H9 (cell line): Measurements from ENCODE around the gene SZRD1. TPM values are rescaled to one million over a fixed set of nuclear protein-coding genes. Genes with fewer than 3 reads are reported as not detected.

ENCODE experiments used
- DNase-seq: peaks from one replicate; pipeline ENCODE4 v3.0.0-alpha.2; 2017
- H2AFZ ChIP-seq: one replicate; pipeline ENCODE4 v1.6.1; 2013; ENCODE audit warnings: mild to moderate bottlenecking, low read length, control low read depth, moderate library complexity
- H2AK5ac ChIP-seq: 2 replicates; pipeline ENCODE4 v1.6.1; 2013; ENCODE audit warnings: low read length, control low read depth, mixed read lengths; ENCODE audit not compliant: insufficient read length
- H2BK120ac ChIP-seq: one replicate; pipeline ENCODE4 v1.6.1; 2013; ENCODE audit warnings: low read depth, mild to moderate bottlenecking, low read length, control low read depth, inconsistent platforms; ENCODE audit not compliant: poor library complexity, severe bottlenecking
- H2BK12ac ChIP-seq: 2 replicates; pipeline ENCODE4 v1.6.1; 2013; ENCODE audit warnings: low read length, control low read depth, mixed read lengths, low read depth; ENCODE audit not compliant: insufficient read length
- H2BK15ac ChIP-seq: 2 replicates; pipeline ENCODE4 v1.6.1; 2013; ENCODE audit warnings: low read depth, low read length, control low read depth
- H2BK20ac ChIP-seq: one replicate; pipeline ENCODE4 v1.6.1; 2013; ENCODE audit warnings: low read depth, mild to moderate bottlenecking, low read length, control low read depth, inconsistent platforms; ENCODE audit not compliant: poor library complexity, severe bottlenecking
- H2BK5ac ChIP-seq: 2 replicates; pipeline ENCODE4 v1.6.1; 2013; ENCODE audit warnings: low read length, control low read depth, mixed read lengths; ENCODE audit not compliant: insufficient read length
- H3K14ac ChIP-seq: 2 replicates; pipeline ENCODE4 v1.6.1; 2013; ENCODE audit warnings: low read length, control low read depth; ENCODE audit not compliant: insufficient read depth
- H3K18ac ChIP-seq: 2 replicates; pipeline ENCODE4 v1.6.1; 2013; ENCODE audit warnings: low read depth, mild to moderate bottlenecking, mixed read lengths, low read length, control low read depth; ENCODE audit not compliant: insufficient read length
- H3K23ac ChIP-seq: 2 replicates; pipeline ENCODE4 v1.6.1; 2013; ENCODE audit warnings: low read length, control low read depth, mixed read lengths, low read depth; ENCODE audit not compliant: insufficient read length
- H3K23me2 ChIP-seq: 2 replicates; pipeline ENCODE4 v1.6.1; 2013; ENCODE audit warnings: low read depth, mild to moderate bottlenecking, mixed read lengths, low read length, control low read depth; ENCODE audit not compliant: insufficient read length, poor library complexity, severe bottlenecking
- H3K27ac ChIP-seq: 2 replicates; pipeline ENCODE4 v1.5.1; 2013; ENCODE audit warnings: low read length, control low read depth, mixed read lengths, low read depth; ENCODE audit not compliant: insufficient read length
- H3K27me3 ChIP-seq: 2 replicates; pipeline ENCODE4 v1.6.1; 2013; ENCODE audit warnings: low read length, control low read depth, inconsistent platforms; ENCODE audit not compliant: insufficient read depth
- H3K4ac ChIP-seq: 2 replicates; pipeline ENCODE4 v1.6.1; 2013; ENCODE audit warnings: low read depth, mild to moderate bottlenecking, control low read depth, inconsistent platforms, low read length, moderate library complexity
- H3K4me1 ChIP-seq: 2 replicates; pipeline ENCODE4 v1.6.1; 2013; ENCODE audit warnings: low read length, control low read depth, inconsistent platforms; ENCODE audit not compliant: insufficient read depth
- H3K4me2 ChIP-seq: 2 replicates; pipeline ENCODE4 v1.6.1; 2013; ENCODE audit warnings: low read length, control low read depth, mixed read lengths; ENCODE audit not compliant: insufficient read length, insufficient read depth
- H3K56ac ChIP-seq: 2 replicates; pipeline ENCODE4 v1.6.1; 2013; ENCODE audit warnings: low read depth, mild to moderate bottlenecking, mixed read lengths, low read length, control low read depth; ENCODE audit not compliant: insufficient read length
- H3K79me1 ChIP-seq: 2 replicates; pipeline ENCODE4 v1.6.1; 2013; ENCODE audit warnings: low read depth, mild to moderate bottlenecking, moderate library complexity, low read length, control low read depth, inconsistent platforms; ENCODE audit not compliant: insufficient read depth, poor library complexity, severe bottlenecking
- H3K79me2 ChIP-seq: 2 replicates; pipeline ENCODE4 v1.6.1; 2013; ENCODE audit warnings: low read length, control low read depth, inconsistent platforms; ENCODE audit not compliant: insufficient read depth
- H3K9ac ChIP-seq: 2 replicates; pipeline ENCODE4 v1.6.1; 2013; ENCODE audit warnings: low read length, control low read depth, mixed read lengths; ENCODE audit not compliant: insufficient read length; ENCODE audit errors: extremely low read depth
- H3K9me3 ChIP-seq: one replicate; pipeline ENCODE4 v1.6.1; 2013; ENCODE audit warnings: low read depth, low read length, inconsistent platforms; ENCODE audit not compliant: control insufficient read depth
- H3T11ph ChIP-seq: one replicate; pipeline ENCODE4 v1.6.1; 2013; ENCODE audit warnings: mild to moderate bottlenecking, low read length, control low read depth, inconsistent platforms
- H4K20me1 ChIP-seq: one replicate; pipeline ENCODE4 v1.6.1; 2013; ENCODE audit not compliant: control insufficient read depth, insufficient read length, insufficient read depth
- H4K5ac ChIP-seq: 2 replicates; pipeline ENCODE4 v1.6.1; 2013; ENCODE audit warnings: low read depth, mild to moderate bottlenecking, mixed read lengths, low read length, control low read depth; ENCODE audit not compliant: insufficient read length
- H4K8ac ChIP-seq: replicated peaks from 2 replicates; pipeline ENCODE4 v1.6.1; 2013; ENCODE audit warnings: low read length, control low read depth, mixed read lengths, low read depth; ENCODE audit not compliant: insufficient read length
- H4K91ac ChIP-seq: 2 replicates; pipeline ENCODE4 v1.6.1; 2013; ENCODE audit warnings: low read depth, mild to moderate bottlenecking, moderate library complexity, mixed read lengths, low read length, control low read depth; ENCODE audit not compliant: insufficient read length
- H3K27ac Mint-ChIP-seq, 3 experiments: 2 replicates in 2 of 3; 3 replicates in 1 of 3; pipeline ENCODE4 v1.8.0; 2020 to 2021; ENCODE audit warnings: mixed read lengths in 3 of 3, mild to moderate bottlenecking in 1 of 3, moderate library complexity in 1 of 3
- H3K27me3 Mint-ChIP-seq: 2 replicates; pipeline ENCODE4 v1.8.0; 2021; ENCODE audit warnings: low read depth, mild to moderate bottlenecking, moderate library complexity, mixed read lengths
- H3K36me3 Mint-ChIP-seq, 3 experiments: 2 replicates in 2 of 3; 3 replicates in 1 of 3; pipeline ENCODE4 v1.8.0; 2020 to 2021; ENCODE audit warnings: low read depth in 3 of 3, mixed read lengths in 3 of 3; ENCODE audit not compliant: insufficient read depth in 1 of 3
- H3K4me1 Mint-ChIP-seq, 2 experiments: 2 replicates each; pipeline ENCODE4 v1.8.0; 2020; ENCODE audit warnings: mixed read lengths in 2 of 2
- H3K4me3 Mint-ChIP-seq, 2 experiments: 2 replicates in 1 of 2; 3 replicates in 1 of 2; pipeline ENCODE4 v1.8.0; 2020 to 2021; ENCODE audit warnings: mild to moderate bottlenecking in 2 of 2, mixed read lengths in 2 of 2, moderate library complexity in 1 of 2
- H3K9me3 Mint-ChIP-seq, 2 experiments: 2 replicates in 1 of 2; 3 replicates in 1 of 2; pipeline ENCODE4 v1.8.0; 2020; ENCODE audit warnings: mild to moderate bottlenecking in 2 of 2, mixed read lengths in 2 of 2, moderate library complexity in 1 of 2
- CTCF ChIP-seq: fragments of 200-600 bp; sonication (generic); conservative IDR thresholded peaks from 3 replicates; pipeline ENCODE4 v1.8.0; 2021; ENCODE audit warnings: antibody characterized with exemption, mild to moderate bottlenecking
- WGBS: extraction: QIAGEN DNeasy Blood & Tissue Kit; methylation state at CpG from one replicate; pipeline ENCODE4 v1.1.7; 2013; ENCODE audit warnings: missing lambda C conversion rate, low lambda C conversion rate, mixed read lengths; ENCODE audit not compliant: insufficient read length; ENCODE audit errors: extremely low coverage; 5-methylcytosine and 5-hydroxymethylcytosine counted together
- total RNA-seq: library from RNA; stranded (reverse); gene quantifications from 2 replicates; pipeline ENCODE4 v1.2.1, GENCODE V29; 2021

The SZRD1 gene
- total RNA-seq, 1 experiment from 2014 or later: 118 TPM

- H2BK15ac ChIP-seq: no peak overlapping the region
- no peak overlapping the region for H2BK120ac ChIP-seq
- Mint-ChIP-seq H3K27me3 (peaks cover 16% of the 10 kb centered on the region), H3K4me1 (peaks cover 7 to 9% of the 10 kb centered on the region in 2 experiments), H3K27ac (no peak overlapping the region), H3K4me3 (no peak overlapping the region), H3K9me3 (no peaks in the 10 kb centered on the region; a peak in 1 of 5 replicates), H3K36me3 (no peaks in the 10 kb centered on the region)
- TF ChIP-seq CTCF: no peak
- no peak overlapping the region for H3K23ac ChIP-seq
- H3K18ac ChIP-seq: no peak overlapping the region
- no peaks in the 10 kb centered on the region for H3K27me3 ChIP-seq
- no peak overlapping the region for H2BK5ac ChIP-seq
- no peak overlapping the region for H2BK20ac ChIP-seq
- H3K9me3 ChIP-seq: no peaks in the 10 kb centered on the region
- peaks cover 4% of the 10 kb centered on the region; the same call in 1 of the 2 replicates for H3K4me1 ChIP-seq
- H4K20me1 ChIP-seq: no peaks in the 10 kb centered on the region
- H3T11ph ChIP-seq: no peak overlapping the region
- no CpG with 5 or more reads among the region's 2 CpGs for WGBS
- H2AFZ ChIP-seq: no peak overlapping the region
- no peaks in the 10 kb centered on the region for H3K79me1 ChIP-seq
- H2BK12ac ChIP-seq: no peak overlapping the region
- no peaks in the 10 kb centered on the region for H3K23me2 ChIP-seq
- H3K27ac ChIP-seq: no peak overlapping the region
- H3K56ac ChIP-seq: no peak overlapping the region
- no peak overlapping the region for H3K14ac ChIP-seq
- H2AK5ac ChIP-seq: no peak overlapping the region
- H3K9ac ChIP-seq: no peak overlapping the region
- no peak overlapping the region for H4K91ac ChIP-seq
- H3K79me2 ChIP-seq: no peaks in the 10 kb centered on the region
- H4K8ac ChIP-seq: no peak overlapping the region
- H3K4ac ChIP-seq: no peak overlapping the region
- H4K5ac ChIP-seq: no peak overlapping the region
- no peak for DNase-seq
- no peak overlapping the region for H3K4me2 ChIP-seq
These were observed 67.5 kb downstream of the SZRD1 start for GRCh38 chr1:16434501-16434900.
